HEK293T (cell line): ENCODE data around the gene MAEA.

ENCODE experiments used
- BHLHE40 ChIP-seq: fragments of 450-650 bp; IDR thresholded peaks from 2 replicates; pipeline ENCODE4 v1.6.1; 2016; ENCODE audit warnings: mild to moderate bottlenecking, moderate library complexity, borderline replicate concordance
- FOXM1 ChIP-seq: fragments of 450-650 bp; IDR thresholded peaks from 2 replicates; pipeline ENCODE4 v1.6.1; 2017; ENCODE audit warnings: mild to moderate bottlenecking, borderline replicate concordance
- LEF1 ChIP-seq: fragments of 450-650 bp; IDR thresholded peaks from 2 replicates; pipeline ENCODE4 v1.6.1; 2017; ENCODE audit warnings: mild to moderate bottlenecking, borderline replicate concordance
- NFRKB ChIP-seq: fragments of 450-650 bp; IDR thresholded peaks from 2 replicates; pipeline ENCODE4 v1.6.1; 2016; ENCODE audit warnings: mild to moderate bottlenecking, moderate library complexity

GRCh38 chr4:1290165-1290977 lies 680 bp downstream of the MAEA start:
- TF ChIP-seq NFRKB (no peak), LEF1 (no peak), FOXM1 (no peak), BHLHE40 (no peak)
